Lower leg skin (tissue), 3 donors: ENCODE results near the gene POU2AF1.

ENCODE experiments used
- CTCF ChIP-seq, 3 donors: fragments of 450-650 bp; IDR thresholded peaks; one replicate each; pipeline ENCODE4 v1.5.1; 2016; ENCODE audit warnings: antibody characterized with exemption in 3 of 3, mild to moderate bottlenecking in 3 of 3, moderate library complexity in 2 of 3
- POLR2A ChIP-seq, 2 donors: fragments of 450-650 bp; IDR thresholded peaks; one replicate each; pipeline ENCODE4 v1.6.1; 2016 to 2017; ENCODE audit warnings: antibody characterized with exemption in 2 of 2, mild to moderate bottlenecking in 1 of 2, moderate library complexity in 1 of 2

DNA sequence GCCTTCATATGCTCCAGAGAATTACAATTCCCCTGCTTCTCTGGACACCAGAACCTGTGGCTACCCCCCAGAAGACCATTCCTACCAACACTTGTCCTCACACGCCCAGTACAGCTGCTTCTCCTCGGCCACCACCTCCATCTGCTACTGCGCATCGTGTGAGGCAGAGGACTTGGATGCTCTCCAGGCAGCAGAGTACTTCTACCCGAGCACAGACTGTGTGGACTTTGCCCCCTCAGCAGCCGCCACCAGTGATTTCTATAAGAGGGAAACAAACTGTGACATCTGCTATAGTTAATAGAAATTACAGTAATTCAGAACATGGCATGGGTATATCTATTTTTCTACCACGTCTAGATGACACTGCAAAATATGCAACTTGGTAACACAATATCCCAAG, 70.9 kb downstream of the POU2AF1 start:
- no peak for TF ChIP-seq CTCF (IDR thresholded peaks at IDR 0.05)
- TF ChIP-seq POLR2A (IDR thresholded peaks at IDR 0.05): no peak
